ENCODE results near the gene DLX1.

DLX1 gene

GRCh38 chr2:172083628-172084394, 1.5 kb upstream of the DLX1 start:
- H3K4me3 ChIP-seq (ENCODE audit: low read length), result no peak overlapping the region
- no peak for DNase-seq (ENCODE audit: low read depth)
- TF ChIP-seq CTCF (conservative IDR thresholded peaks at IDR 0.05; ENCODE audit: low read depth, low read length), result no peak

GRCh38 chr2:172084395-172084644, 987 bp upstream of the DLX1 start:
- no peak for DNase-seq (ENCODE audit: low read depth)
- no peak for TF ChIP-seq CTCF (conservative IDR thresholded peaks at IDR 0.05; ENCODE audit: low read depth, low read length)
- no peak overlapping the region for H3K4me3 ChIP-seq (ENCODE audit: low read length)

GRCh38 chr2:172084645-172085459, 455 bp upstream of the DLX1 start:
- peak; percentile 63 for DNase-seq (ENCODE audit: low read depth)
- TF ChIP-seq CTCF (conservative IDR thresholded peaks at IDR 0.05; ENCODE audit: low read depth, low read length), result peak; percentile 3
- H3K4me3 ChIP-seq (ENCODE audit: low read length), result peak overlapping the region; percentile 26

GRCh38 chr2:172086241-172087206, 1.2 kb downstream of the DLX1 start:
- DNase-seq (ENCODE audit: low read depth), result no peak
- H3K4me3 ChIP-seq (ENCODE audit: low read length), result no peak overlapping the region

GRCh38 chr2:172087207-172087779, 2.0 kb downstream of the DLX1 start:
- no peak for TF ChIP-seq CTCF (conservative IDR thresholded peaks at IDR 0.05; ENCODE audit: low read depth, low read length)
- DNase-seq (ENCODE audit: low read depth), result no peak
- H3K4me3 ChIP-seq (ENCODE audit: low read length), result no peak overlapping the region

More at GRCh38 chr2:172086241-172087206, 1.2 kb downstream of the DLX1 start:
- peak; percentile 12 for TF ChIP-seq CTCF (conservative IDR thresholded peaks at IDR 0.05; ENCODE audit: low read depth, low read length)

- TF ChIP-seq CTCF (conservative IDR thresholded peaks at IDR 0.05; ENCODE audit: low read depth, low read length), result no peak
- H3K4me3 ChIP-seq (ENCODE audit: low read length), result no peak overlapping the region
- no peak for DNase-seq (ENCODE audit: low read depth)
These were observed 2.5 kb downstream of the DLX1 start for GRCh38 chr2:172087780-172088244.

Data from retinal pigment epithelial cell (primary cell).